Adipocyte (in vitro differentiated cells): Measurements from ENCODE around the gene CFAP45.
A peak's percentile ranks its signal among the peaks of the same experiment; 100 is the strongest.

ENCODE experiments used
- DNase-seq: peaks from one replicate; pipeline ENCODE4 v3.0.0-alpha.2; 2015; ENCODE audit warnings: low read depth
- H3K27me3 ChIP-seq: replicated peaks from 2 replicates; pipeline ENCODE4 v1.7.0; 2013; ENCODE audit warnings: mild to moderate bottlenecking, low read length, moderate library complexity; ENCODE audit not compliant: control insufficient read depth, insufficient read depth
- H3K36me3 ChIP-seq: 2 replicates; pipeline ENCODE4 v1.7.0; 2013; ENCODE audit warnings: low read length, mild to moderate bottlenecking, moderate library complexity; ENCODE audit not compliant: control insufficient read depth, insufficient read depth, severe bottlenecking
- H3K4me1 ChIP-seq: 2 replicates; pipeline ENCODE4 v1.7.0; 2013; ENCODE audit warnings: mild to moderate bottlenecking, low read length, moderate library complexity; ENCODE audit not compliant: control insufficient read depth, insufficient read depth
- H3K4me3 ChIP-seq: 2 replicates; pipeline ENCODE4 v1.7.0; 2013; ENCODE audit warnings: mild to moderate bottlenecking, low read length, moderate library complexity
- H3K9ac ChIP-seq: 2 replicates; pipeline ENCODE4 v1.7.0; 2013; ENCODE audit warnings: mild to moderate bottlenecking, low read length, moderate library complexity
- H3K9me3 ChIP-seq: 2 replicates; pipeline ENCODE4 v1.7.0; 2013; ENCODE audit warnings: mild to moderate bottlenecking, low read length, moderate library complexity; ENCODE audit not compliant: control insufficient read depth

Gene CFAP45

DNA sequence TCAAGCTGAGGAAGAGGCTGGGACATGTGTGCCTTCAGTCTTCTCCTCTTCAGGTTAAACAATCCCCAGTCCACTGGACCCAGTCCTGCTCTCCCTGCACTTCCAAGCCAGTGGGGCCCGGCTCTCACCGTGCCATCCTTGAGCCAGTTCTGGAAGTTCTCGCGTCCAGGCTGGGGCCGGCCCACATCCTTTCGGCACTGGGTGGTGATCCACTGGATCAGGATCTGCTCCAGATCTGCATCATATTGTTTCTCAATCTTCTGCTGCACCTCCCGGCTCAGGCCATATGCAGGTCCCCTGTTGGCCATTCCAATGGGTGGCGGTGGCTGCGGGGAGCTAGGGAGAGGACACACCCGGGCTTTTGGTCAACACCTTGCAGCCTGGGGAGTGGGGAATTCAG, 20.2 kb upstream of the CFAP45 start:
- H3K36me3 ChIP-seq, result peaks cover 30% of the 10 kb centered on the region
- no peaks in the 10 kb centered on the region for H3K9me3 ChIP-seq
- no peak overlapping the region for H3K9ac ChIP-seq
- DNase-seq, result no peak
- H3K27me3 ChIP-seq, result no peaks in the 10 kb centered on the region
- H3K4me1 ChIP-seq, result peaks cover 48% of the 10 kb centered on the region
- no peak overlapping the region for H3K4me3 ChIP-seq

DNA sequence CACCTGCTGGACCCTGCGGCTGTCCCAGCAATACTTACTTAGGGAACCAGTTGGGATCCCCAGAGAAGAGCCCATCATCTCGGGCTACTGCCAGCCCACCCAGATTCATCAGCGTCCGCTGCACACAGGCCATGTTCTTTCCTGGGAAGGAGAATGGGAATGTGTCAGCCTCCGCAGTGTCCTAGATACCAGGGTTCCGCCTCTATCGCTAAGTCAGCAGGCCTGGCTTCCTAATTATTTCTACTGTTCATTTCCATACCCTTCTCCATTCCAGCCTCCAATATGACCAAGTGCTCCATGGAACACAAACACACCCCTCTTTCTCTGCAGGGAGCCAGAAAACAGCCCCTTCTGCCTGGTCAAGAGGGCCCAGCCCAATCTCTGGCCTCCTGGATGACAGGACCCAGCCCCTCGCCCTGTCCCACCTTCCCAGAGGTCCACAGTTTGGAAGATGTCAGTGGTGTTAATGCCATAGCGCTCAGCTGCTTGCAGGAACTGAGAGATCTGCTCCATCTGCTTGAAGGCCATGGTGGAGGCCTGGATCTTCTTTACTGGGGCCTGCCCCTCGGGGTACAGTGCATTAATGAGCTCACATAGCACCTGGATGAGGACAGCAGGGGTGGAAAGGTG, 19.4 kb upstream of the CFAP45 start:
- H3K4me3 ChIP-seq, result no peak overlapping the region
- no peaks in the 10 kb centered on the region for H3K9me3 ChIP-seq
- H3K9ac ChIP-seq, result no peak overlapping the region
- peaks cover 48% of the 10 kb centered on the region for H3K4me1 ChIP-seq
- H3K36me3 ChIP-seq, result peaks cover 30% of the 10 kb centered on the region
- no peaks in the 10 kb centered on the region for H3K27me3 ChIP-seq
- DNase-seq, result no peak

DNA sequence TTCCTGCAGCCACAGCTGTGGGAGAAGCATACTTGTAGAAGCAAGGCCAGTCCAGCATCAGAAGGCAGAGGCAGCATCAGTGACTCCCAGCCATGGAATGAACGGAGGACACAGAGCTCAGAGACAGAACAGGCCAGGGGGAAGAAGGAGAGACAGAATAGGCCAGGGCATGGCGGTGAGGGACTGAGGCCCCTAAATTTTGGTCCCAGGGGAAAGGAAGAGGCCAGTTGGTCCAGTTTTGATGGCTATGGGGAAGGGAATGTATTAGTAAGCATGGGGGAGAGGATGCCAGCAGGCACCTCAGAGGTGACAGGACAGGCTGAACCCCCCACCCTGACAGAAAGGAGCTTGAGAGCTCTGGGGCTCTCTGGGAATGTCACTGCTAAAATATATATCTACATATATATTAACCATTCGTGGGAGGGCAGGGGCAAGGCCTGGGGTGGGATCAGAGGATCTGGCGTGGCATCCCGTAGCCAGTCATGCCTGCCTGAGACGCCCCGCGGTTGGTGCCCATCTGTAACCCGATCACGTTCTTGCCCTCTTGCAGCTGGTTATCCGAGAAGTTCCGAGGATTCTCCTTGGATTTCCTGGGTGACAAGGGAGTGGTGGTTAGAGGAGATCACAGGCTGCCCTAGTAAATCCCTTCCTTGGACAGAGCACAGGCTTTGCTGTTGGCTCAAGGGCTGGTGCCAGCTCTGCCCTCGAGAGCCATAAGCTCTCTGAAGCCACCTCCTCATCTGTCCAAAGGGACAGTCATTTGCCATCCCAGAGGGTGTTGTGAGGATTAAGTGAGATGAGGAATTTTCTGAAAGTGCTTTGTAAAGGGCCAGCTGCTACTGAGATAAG, 18.6 kb upstream of the CFAP45 start:
- Histone ChIP-seq H3K9ac (no peak overlapping the region), H3K36me3 (peaks cover 30% of the 10 kb centered on the region), H3K4me3 (no peak overlapping the region), H3K27me3 (no peaks in the 10 kb centered on the region), H3K9me3 (no peaks in the 10 kb centered on the region), H3K4me1 (peaks cover 46% of the 10 kb centered on the region)
- peak; percentile 53 for DNase-seq

DNA sequence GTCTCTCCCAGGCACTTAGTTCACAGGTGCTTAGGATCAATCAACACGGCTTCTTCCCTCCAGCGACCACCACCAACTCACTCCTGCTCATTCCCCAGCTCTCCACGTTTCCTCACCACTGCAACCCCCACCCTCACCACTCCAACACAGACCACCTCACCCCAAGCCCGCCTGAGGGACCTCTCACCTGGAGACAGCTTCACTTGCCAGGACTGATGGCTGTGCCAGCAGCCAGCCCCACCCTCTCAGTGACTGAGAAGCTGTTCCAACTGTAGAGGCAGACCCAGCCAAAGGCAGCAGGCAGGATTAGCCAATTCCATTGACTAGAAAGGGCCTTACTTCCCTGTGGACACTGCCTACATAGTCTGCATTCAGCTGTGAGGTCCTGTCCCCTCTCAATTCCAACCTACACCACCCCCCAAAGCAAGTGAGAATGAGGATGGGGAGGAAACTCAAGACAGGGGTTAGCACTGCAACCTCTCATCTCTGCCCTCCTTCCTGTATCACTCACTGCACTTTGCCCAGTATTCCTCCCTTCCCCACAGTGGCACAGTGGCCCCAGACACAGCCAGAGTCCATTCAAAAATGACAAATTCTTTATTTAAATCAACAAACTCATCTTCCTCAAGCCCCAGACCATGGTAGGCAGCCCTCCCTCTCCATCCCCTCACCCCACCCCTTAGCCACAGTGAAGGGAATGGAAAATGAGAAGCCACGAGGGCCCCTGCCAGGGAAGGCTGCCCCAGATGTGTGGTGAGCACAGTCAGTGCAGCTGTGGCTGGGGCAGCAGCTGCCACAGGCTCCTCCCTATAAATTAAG, 17.8 kb upstream of the CFAP45 start:
- Histone ChIP-seq H3K36me3 (peaks cover 30% of the 10 kb centered on the region), H3K27me3 (no peaks in the 10 kb centered on the region), H3K9ac (no peak overlapping the region), H3K9me3 (no peaks in the 10 kb centered on the region), H3K4me3 (no peak overlapping the region), H3K4me1 (peaks cover 37% of the 10 kb centered on the region)
- DNase-seq, result peak; percentile 35

DNA sequence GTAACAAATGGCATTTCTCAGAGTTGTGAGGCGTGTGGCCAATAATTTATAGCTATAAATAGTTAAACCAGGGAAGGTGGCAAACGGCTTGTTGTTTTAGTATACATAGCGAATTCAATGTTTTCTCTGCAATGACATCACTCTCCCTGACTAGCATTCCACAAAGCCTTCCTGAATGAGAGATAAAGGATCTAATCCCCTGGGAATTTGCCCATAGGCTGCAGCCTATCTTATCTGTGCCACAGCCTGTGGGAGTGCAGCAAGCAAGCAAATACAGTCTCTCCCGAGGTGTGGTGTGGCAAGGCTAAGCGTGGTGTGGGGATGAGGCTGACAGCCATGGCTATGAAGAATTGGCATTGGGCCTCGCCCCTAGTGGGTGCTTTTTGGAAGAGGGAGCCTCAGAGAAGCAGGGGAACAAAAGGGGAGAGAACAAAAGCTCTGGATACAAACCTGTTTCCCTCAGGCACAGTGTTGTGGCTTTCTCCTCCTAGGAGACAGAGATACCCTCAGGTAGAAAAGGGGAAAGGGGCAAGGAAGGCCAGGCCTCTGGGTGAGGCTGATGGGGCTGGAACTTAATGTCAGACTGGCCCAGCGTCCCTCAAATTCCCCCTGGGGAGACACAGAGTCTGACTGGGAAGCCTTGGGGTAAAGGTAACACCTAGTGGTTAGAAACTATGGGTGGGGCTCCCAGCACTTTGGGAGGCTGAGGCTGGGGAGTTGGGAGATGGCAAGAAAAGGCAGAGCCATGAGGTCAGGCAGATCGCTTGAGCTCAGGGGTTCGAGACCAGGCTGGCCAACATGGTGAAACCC, 16.5 kb upstream of the CFAP45 start:
- Histone ChIP-seq H3K4me1 (peaks cover 24% of the 10 kb centered on the region), H3K4me3 (no peak overlapping the region), H3K9me3 (no peaks in the 10 kb centered on the region), H3K27me3 (no peaks in the 10 kb centered on the region), H3K9ac (no peak overlapping the region), H3K36me3 (peaks cover 30% of the 10 kb centered on the region)
- DNase-seq, result peak; percentile 78

DNA sequence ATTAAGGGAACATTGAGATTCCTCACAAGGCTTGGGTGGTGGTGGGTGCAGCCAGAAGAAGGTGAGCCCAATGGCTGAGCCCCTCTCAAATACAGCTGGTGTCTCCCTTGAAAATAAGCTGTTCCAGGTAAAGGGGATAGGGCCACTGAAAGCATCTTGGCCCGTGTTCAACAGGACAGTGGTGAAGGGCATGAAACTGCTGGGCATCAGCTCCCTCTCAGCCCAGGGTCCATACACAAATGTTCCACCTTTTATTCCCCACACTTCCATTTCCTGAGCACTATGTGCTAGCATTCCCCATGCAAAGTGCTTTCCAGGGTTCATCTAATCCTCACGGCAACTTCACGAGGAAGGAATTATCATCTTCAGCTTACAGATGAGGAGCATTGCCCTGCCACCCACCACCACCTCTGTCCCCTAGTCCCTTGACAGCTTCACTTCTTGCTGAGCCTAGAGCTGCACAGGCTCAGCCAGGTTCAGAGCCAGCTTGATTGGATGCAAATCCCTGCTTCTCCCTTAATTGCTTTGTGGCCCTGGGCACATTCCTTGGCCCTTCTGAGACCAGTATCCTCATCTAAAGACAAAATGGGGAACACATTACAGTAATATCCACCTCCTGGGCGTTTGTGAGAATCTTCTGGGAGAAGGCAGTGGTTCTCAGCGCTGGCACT, 15.7 kb upstream of the CFAP45 start:
- H3K9ac ChIP-seq, result no peak overlapping the region
- no peaks in the 10 kb centered on the region for H3K9me3 ChIP-seq
- DNase-seq, result no peak
- peaks cover 21% of the 10 kb centered on the region for H3K4me1 ChIP-seq
- H3K4me3 ChIP-seq, result no peak overlapping the region
- H3K36me3 ChIP-seq, result peaks cover 30% of the 10 kb centered on the region
- H3K27me3 ChIP-seq, result no peaks in the 10 kb centered on the region

DNA sequence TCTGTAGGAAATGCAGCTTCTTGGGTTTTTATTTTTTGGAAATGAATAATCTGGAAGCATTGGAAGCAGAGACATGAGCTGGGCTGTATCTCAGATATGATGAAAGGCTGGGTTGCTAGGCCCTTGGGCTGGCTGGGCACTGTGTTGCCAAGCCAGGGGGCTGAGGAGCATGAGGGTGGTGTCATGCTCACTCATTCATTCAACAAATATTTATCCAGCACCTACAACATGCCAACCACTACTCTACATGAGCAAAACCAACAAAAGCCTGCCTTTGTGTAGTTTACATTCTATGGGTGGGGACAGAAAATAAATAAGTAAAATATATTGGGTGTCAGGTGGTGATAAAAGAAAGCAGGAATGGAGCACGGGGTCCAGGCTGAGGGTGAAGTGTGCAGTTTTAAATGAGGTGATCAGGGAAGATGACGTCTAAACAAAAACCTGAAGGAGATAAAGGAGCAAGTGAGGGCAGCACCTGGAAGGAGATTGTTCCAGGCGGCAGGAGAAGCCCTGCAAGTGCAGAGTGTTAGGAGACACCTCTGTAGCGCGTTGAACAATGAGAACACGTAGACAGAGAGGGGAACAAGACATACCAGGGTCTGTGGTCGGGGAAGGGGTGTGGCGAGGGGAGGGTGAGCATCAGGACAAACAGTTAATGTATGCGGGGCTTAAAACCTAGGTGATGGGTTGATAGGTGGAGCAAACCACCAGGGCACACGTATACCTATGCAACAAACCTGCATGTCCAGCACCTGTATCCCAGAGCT, 14.5 kb upstream of the CFAP45 start:
- Histone ChIP-seq H3K27me3 (no peaks in the 10 kb centered on the region), H3K9me3 (no peaks in the 10 kb centered on the region), H3K4me1 (peaks cover 21% of the 10 kb centered on the region), H3K9ac (no peak overlapping the region), H3K36me3 (peaks cover 22% of the 10 kb centered on the region), H3K4me3 (no peak overlapping the region)
- no peak for DNase-seq

DNA sequence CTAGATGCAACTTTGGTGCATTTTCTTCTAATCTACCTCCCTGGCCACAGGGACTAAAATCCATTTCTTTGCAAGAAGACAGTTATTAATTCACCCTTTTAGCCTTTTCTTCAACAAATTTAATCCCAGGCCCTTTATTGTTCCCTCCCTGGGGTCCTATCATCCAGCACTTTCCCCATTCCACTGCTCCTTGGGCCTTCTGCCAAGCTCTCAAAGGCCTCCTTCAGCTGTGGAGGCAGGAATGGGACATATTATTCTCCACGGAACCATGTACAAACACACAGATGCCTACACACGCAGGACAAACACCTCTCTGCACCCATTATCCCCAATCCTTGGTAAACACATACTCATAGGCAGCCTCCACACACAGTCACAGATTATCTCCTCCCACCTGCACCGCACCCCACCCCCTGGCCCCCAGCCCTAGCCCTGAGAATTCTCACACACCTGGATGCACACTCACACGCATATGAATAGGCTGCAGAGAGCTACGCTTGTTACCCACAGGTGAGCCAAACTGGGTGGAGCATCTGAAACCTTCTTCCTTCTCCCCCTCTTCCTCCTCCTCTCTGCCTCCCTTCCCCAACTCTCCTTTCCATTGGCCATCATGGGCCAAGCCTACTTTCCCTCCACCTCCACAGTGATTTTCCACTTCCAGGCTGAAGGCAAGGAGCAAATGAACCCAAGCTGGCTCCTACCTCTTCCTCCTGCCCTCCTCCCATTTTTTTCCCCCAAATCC, 13.7 kb upstream of the CFAP45 start:
- DNase-seq, result no peak
- no peak overlapping the region for H3K9ac ChIP-seq
- H3K9me3 ChIP-seq, result no peaks in the 10 kb centered on the region
- H3K27me3 ChIP-seq, result no peaks in the 10 kb centered on the region
- no peak overlapping the region for H3K4me3 ChIP-seq
- peaks cover 14% of the 10 kb centered on the region for H3K36me3 ChIP-seq
- H3K4me1 ChIP-seq, result peaks cover 21% of the 10 kb centered on the region

DNA sequence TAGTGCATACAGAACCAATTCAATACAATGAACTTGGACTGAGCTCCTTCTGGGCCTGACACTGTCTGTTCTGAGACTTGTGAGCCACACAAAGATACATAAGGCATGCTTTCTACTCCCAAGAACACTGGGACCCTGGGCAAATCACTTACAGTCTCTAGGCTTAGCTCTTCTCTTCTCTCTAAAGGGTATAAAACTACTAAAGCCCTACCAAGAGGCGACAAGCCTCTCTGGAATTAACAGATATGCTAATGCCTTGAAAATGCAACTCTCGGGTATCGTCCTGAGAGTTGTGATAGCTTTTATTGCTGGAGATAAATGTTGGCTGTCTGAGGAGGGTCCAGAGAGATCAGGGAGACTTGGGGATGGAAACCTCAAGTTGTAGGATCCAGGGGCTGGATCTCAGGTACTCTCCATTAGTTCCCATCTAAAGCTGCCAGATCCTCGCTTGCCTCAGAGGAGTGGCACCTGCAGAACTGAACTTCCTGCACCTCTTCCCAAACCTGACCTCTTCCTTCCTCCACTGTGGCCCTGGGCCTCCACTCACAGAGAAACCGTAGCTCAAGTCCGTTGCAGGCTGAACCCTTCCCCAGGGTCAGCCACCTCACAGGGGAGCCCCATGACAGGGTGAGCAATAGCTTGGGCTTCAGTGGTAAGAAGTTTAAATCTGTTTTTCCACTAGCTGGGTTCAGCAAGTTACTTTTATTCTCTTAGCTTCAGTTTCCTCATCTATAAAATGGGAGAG, 11.5 kb upstream of the CFAP45 start:
- H3K9ac ChIP-seq, result no peak overlapping the region
- H3K36me3 ChIP-seq, result no peaks in the 10 kb centered on the region
- peaks cover 6% of the 10 kb centered on the region for H3K4me1 ChIP-seq
- H3K9me3 ChIP-seq, result no peaks in the 10 kb centered on the region
- no peak overlapping the region for H3K4me3 ChIP-seq
- no peaks in the 10 kb centered on the region for H3K27me3 ChIP-seq
- DNase-seq, result no peak
